HepG2 (cell line): ENCODE data around the gene CCL27. TPM values are rescaled to one million over a fixed set of nuclear protein-coding genes. Genes with fewer than 3 reads are reported as not detected.

ENCODE experiments used
- DNMT3B ChIP-seq: conservative IDR thresholded peaks from 2 replicates; pipeline ENCODE4 v1.6.1; 2016; ENCODE audit warnings: missing biosample characterization, control low read depth
- FIP1L1 ChIP-seq: fragments of 200-400 bp; formaldehyde crosslinking; IDR thresholded peaks from 2 replicates; pipeline ENCODE4 v1.6.1; 2018; ENCODE audit warnings: low read depth, mild to moderate bottlenecking, low read length, moderate library complexity, borderline replicate concordance; ENCODE audit not compliant: insufficient read depth
- KDM1A ChIP-seq: IDR thresholded peaks from 2 replicates; pipeline ENCODE4 v1.6.1; 2016; ENCODE audit warnings: missing compliant biosample characterization
- MAZ ChIP-seq, 2 experiments: sonication (generic) in 1 of 2; formaldehyde crosslinking in 1 of 2; IDR thresholded peaks; 2 replicates each; pipeline versions ENCODE4 v1.5.0 to v1.6.1; 2012 to 2020; ENCODE audit warnings: low read depth in 2 of 2, mild to moderate bottlenecking in 2 of 2, borderline replicate concordance in 1 of 2, improper control_type of control experiment in 1 of 2, low read length in 1 of 2, missing genetic modification reagents in 1 of 2, moderate library complexity in 1 of 2
- MXD4 ChIP-seq: IDR thresholded peaks from 2 replicates; pipeline ENCODE4 v1.6.1; 2016; ENCODE audit warnings: mild to moderate bottlenecking, missing biosample characterization, missing genetic modification reagents
- NKX3-1 ChIP-seq: sonication (generic); formaldehyde crosslinking; IDR thresholded peaks from 2 replicates; pipeline ENCODE4 v1.5.0; 2020; ENCODE audit warnings: missing genetic modification reagents
- SMC3 ChIP-seq: IDR thresholded peaks from 2 replicates; pipeline ENCODE4 v1.6.1; 2011; ENCODE audit warnings: low read length, improper control_type of control experiment
- SOX6 ChIP-seq, 2 experiments: fragments of 450-650 bp in 1 of 2; sonication (generic) in 1 of 2; formaldehyde crosslinking in 1 of 2; IDR thresholded peaks; 2 replicates each; pipeline versions ENCODE4 v1.4.0 to v1.6.1; 2017 to 2020; ENCODE audit warnings: antibody characterized with exemption in 1 of 2, mild to moderate bottlenecking in 1 of 2, missing genetic modification reagents in 1 of 2
- SP1 ChIP-seq, 2 experiments: fragments of 450-650 bp in 1 of 2; sonication (generic) in 1 of 2; formaldehyde crosslinking in 1 of 2; IDR thresholded peaks; 2 replicates each; pipeline versions ENCODE4 v1.4.0 to v1.6.1; 2016 to 2020; ENCODE audit warnings: missing genetic modification reagents in 1 of 2
- TEAD2 ChIP-seq: sonication (generic); formaldehyde crosslinking; IDR thresholded peaks from 2 replicates; pipeline ENCODE4 v1.9.0; 2021; ENCODE audit warnings: missing genetic modification reagents
- ZNF225 ChIP-seq: sonication (generic); formaldehyde crosslinking; IDR thresholded peaks from 2 replicates; pipeline ENCODE4 v1.4.0; 2020; ENCODE audit warnings: mild to moderate bottlenecking, missing genetic modification reagents
- ZNF264 ChIP-seq: sonication (generic); formaldehyde crosslinking; IDR thresholded peaks from 2 replicates; pipeline ENCODE4 v1.4.0; 2020; ENCODE audit warnings: missing genetic modification reagents
- ZNF430 ChIP-seq: sonication (generic); formaldehyde crosslinking; IDR thresholded peaks from 2 replicates; pipeline ENCODE4 v1.9.0; 2021; ENCODE audit warnings: mild to moderate bottlenecking, missing genetic modification reagents
- ZNF557 ChIP-seq: sonication (generic); formaldehyde crosslinking; IDR thresholded peaks from 2 replicates; pipeline ENCODE4 v1.4.0; 2020; ENCODE audit warnings: missing genetic modification reagents
- ZNF652 ChIP-seq: IDR thresholded peaks from 2 replicates; pipeline ENCODE4 v1.6.1; 2016; ENCODE audit warnings: low read depth, borderline replicate concordance
- ZNF709 ChIP-seq: sonication (generic); formaldehyde crosslinking; IDR thresholded peaks from 2 replicates; pipeline ENCODE4 v1.5.0; 2020; ENCODE audit warnings: mild to moderate bottlenecking, missing genetic modification reagents
- ZNF737 ChIP-seq: sonication (generic); formaldehyde crosslinking; IDR thresholded peaks from 2 replicates; pipeline ENCODE4 v1.5.0; 2020; ENCODE audit warnings: missing genetic modification reagents, mild to moderate bottlenecking, borderline replicate concordance
- ZNF781 ChIP-seq: sonication (generic); formaldehyde crosslinking; IDR thresholded peaks from 2 replicates; pipeline ENCODE4 v1.5.1; 2020; ENCODE audit warnings: borderline replicate concordance, mild to moderate bottlenecking, missing genetic modification reagents; ENCODE audit errors: not compliant biosample characterization
- ZNF782 ChIP-seq: sonication (generic); formaldehyde crosslinking; IDR thresholded peaks from 2 replicates; pipeline ENCODE4 v1.4.0; 2020; ENCODE audit warnings: missing genetic modification reagents, mild to moderate bottlenecking, borderline replicate concordance
- ZNF891 ChIP-seq: sonication (generic); formaldehyde crosslinking; IDR thresholded peaks from 2 replicates; pipeline ENCODE4 v1.5.0; 2020; ENCODE audit warnings: mild to moderate bottlenecking, missing genetic modification reagents
- polyA plus RNA-seq, 8 experiments: library from polyadenylated mRNA; depleted of rRNA in 3 of 8; stranded (reverse) in 7 of 8; unstranded in 1 of 8; fragments of >200 nt; fragmentation: Illumina TruSeq in 4 of 8; extraction: Trizol in 4 of 8; gene quantifications; 2 replicates each; pipeline versions ENCODE4 v1.2.1 to v1.2.3, GENCODE V29; 2011 to 2016; ENCODE audit warnings: low read depth in 4 of 8, missing spikeins in 1 of 8, mixed read lengths in 1 of 8; ENCODE audit not compliant: insufficient read depth in 1 of 8
- total RNA-seq, 5 experiments: library from RNA; depleted of rRNA; stranded (reverse); fragments of >200 nt; fragmentation: Illumina TruSeq; extraction: Trizol; gene quantifications; 2 replicates each; pipeline ENCODE4 v1.2.3, GENCODE V29; 2016; ENCODE audit warnings: low read depth in 1 of 5
- TF ChIP-seq, protein P1 (sequence below): sonication (generic); formaldehyde crosslinking; IDR thresholded peaks from 2 replicates; pipeline ENCODE4 v1.4.0; 2020; ENCODE audit warnings: missing genetic modification reagents
- TF ChIP-seq, protein P2 (sequence below): sonication (generic); formaldehyde crosslinking; IDR thresholded peaks from 2 replicates; pipeline ENCODE4 v1.4.0; 2020; ENCODE audit warnings: missing genetic modification reagents
- TF ChIP-seq, protein P3 (sequence below): sonication (generic); formaldehyde crosslinking; IDR thresholded peaks from 2 replicates; pipeline ENCODE4 v1.5.0; 2020; ENCODE audit warnings: mild to moderate bottlenecking, missing genetic modification reagents

CCL27 gene
- total and polyA plus RNA-seq, 2 of the 13 experiments (the other 11 are each of a cell fraction or from before 2014, with no cell fraction given) = not detected

GRCh38 chr9:34701769-34702736 lies 39.6 kb upstream of the CCL27 start (continued):
- TF ChIP-seq ZNF737 (CRISPR knock-in tag) (no peak), ZNF652 (CRISPR knock-in tag) (no peak), MAZ (IDR thresholded peaks at IDR 0.05; ENCODE audit: borderline replicate concordance, low read depth, low read length) (0 out of 2 replicates have a peak, but pooled peaks have one; percentile 43), MAZ (CRISPR knock-in tag; IDR thresholded peaks at IDR 0.05; ENCODE audit: low read depth) (no peak), ZNF557 (no peak), NKX3-1 (CRISPR knock-in tag) (no peak), DNMT3B (CRISPR knock-in tag) (no peak), SMC3 (peak; percentile 87), TEAD2 (CRISPR knock-in tag) (no peak), FIP1L1 (no peak), ZNF264 (CRISPR knock-in tag) (no peak), SP1 (IDR thresholded peaks at IDR 0.05) (no peak), SP1 (CRISPR knock-in tag; IDR thresholded peaks at IDR 0.05) (no peak), ZNF781 (no peak), KDM1A (CRISPR knock-in tag) (no peak), ZNF782 (no peak), SOX6 (IDR thresholded peaks at IDR 0.05) (no peak), SOX6 (CRISPR knock-in tag; IDR thresholded peaks at IDR 0.05) (0 out of 2 replicates have a peak, but pooled peaks have one; percentile 26), ZNF225 (CRISPR knock-in tag) (no peak), ZNF891 (CRISPR knock-in tag) (no peak), MXD4 (CRISPR knock-in tag) (no peak), ZNF709 (CRISPR knock-in tag) (no peak), ZNF430 (no peak)
- TF ChIP-seq, protein P1, sequence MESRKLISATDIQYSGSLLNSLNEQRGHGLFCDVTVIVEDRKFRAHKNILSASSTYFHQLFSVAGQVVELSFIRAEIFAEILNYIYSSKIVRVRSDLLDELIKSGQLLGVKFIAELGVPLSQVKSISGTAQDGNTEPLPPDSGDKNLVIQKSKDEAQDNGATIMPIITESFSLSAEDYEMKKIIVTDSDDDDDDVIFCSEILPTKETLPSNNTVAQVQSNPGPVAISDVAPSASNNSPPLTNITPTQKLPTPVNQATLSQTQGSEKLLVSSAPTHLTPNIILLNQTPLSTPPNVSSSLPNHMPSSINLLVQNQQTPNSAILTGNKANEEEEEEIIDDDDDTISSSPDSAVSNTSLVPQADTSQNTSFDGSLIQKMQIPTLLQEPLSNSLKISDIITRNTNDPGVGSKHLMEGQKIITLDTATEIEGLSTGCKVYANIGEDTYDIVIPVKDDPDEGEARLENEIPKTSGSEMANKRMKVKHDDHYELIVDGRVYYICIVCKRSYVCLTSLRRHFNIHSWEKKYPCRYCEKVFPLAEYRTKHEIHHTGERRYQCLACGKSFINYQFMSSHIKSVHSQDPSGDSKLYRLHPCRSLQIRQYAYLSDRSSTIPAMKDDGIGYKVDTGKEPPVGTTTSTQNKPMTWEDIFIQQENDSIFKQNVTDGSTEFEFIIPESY = 0 out of 2 replicates have a peak, but pooled peaks have one; percentile 30
- TF ChIP-seq, protein P2, sequence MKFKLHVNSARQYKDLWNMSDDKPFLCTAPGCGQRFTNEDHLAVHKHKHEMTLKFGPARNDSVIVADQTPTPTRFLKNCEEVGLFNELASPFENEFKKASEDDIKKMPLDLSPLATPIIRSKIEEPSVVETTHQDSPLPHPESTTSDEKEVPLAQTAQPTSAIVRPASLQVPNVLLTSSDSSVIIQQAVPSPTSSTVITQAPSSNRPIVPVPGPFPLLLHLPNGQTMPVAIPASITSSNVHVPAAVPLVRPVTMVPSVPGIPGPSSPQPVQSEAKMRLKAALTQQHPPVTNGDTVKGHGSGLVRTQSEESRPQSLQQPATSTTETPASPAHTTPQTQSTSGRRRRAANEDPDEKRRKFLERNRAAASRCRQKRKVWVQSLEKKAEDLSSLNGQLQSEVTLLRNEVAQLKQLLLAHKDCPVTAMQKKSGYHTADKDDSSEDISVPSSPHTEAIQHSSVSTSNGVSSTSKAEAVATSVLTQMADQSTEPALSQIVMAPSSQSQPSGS = no peak
- TF ChIP-seq, protein P3, sequence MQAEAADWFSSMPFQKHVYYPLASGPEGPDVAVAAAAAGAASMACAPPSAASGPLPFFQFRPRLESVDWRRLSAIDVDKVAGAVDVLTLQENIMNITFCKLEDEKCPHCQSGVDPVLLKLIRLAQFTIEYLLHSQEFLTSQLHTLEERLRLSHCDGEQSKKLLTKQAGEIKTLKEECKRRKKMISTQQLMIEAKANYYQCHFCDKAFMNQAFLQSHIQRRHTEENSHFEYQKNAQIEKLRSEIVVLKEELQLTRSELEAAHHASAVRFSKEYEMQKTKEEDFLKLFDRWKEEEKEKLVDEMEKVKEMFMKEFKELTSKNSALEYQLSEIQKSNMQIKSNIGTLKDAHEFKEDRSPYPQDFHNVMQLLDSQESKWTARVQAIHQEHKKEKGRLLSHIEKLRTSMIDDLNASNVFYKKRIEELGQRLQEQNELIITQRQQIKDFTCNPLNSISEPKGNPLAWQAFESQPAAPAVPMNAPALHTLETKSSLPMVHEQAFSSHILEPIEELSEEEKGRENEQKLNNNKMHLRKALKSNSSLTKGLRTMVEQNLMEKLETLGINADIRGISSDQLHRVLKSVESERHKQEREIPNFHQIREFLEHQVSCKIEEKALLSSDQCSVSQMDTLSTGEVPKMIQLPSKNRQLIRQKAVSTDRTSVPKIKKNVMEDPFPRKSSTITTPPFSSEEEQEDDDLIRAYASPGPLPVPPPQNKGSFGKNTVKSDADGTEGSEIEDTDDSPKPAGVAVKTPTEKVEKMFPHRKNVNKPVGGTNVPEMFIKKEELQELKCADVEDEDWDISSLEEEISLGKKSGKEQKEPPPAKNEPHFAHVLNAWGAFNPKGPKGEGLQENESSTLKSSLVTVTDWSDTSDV (CRISPR knock-in tag) = no peak
